ENCODE measurements around the gene RPS24. TPM values are rescaled to one million over a fixed set of nuclear protein-coding genes. Genes with fewer than 3 reads are reported as not detected.
"Not testable (repeated sequence)": the region's sequence is repeated elsewhere in the genome, so short reads cannot be mapped to it uniquely, and the experiment has no call there.

The RPS24 gene
- total RNA-seq, 1 donor from 2014 or later = 759 TPM

- no peaks in the 10 kb centered on the region for H3K36me3 Mint-ChIP-seq (ENCODE audit: low read depth)
- no peak overlapping the region for H3K4me3 Mint-ChIP-seq (ENCODE audit: unreplicated experiment)
- H3K27ac Mint-ChIP-seq (ENCODE audit: unreplicated experiment) = no peak overlapping the region
- no peak for DNase-seq (ENCODE audit: low spot score)
- peaks cover 2% of the 10 kb centered on the region for H3K4me1 Mint-ChIP-seq (ENCODE audit: low read depth)
- TF ChIP-seq, protein P1, sequence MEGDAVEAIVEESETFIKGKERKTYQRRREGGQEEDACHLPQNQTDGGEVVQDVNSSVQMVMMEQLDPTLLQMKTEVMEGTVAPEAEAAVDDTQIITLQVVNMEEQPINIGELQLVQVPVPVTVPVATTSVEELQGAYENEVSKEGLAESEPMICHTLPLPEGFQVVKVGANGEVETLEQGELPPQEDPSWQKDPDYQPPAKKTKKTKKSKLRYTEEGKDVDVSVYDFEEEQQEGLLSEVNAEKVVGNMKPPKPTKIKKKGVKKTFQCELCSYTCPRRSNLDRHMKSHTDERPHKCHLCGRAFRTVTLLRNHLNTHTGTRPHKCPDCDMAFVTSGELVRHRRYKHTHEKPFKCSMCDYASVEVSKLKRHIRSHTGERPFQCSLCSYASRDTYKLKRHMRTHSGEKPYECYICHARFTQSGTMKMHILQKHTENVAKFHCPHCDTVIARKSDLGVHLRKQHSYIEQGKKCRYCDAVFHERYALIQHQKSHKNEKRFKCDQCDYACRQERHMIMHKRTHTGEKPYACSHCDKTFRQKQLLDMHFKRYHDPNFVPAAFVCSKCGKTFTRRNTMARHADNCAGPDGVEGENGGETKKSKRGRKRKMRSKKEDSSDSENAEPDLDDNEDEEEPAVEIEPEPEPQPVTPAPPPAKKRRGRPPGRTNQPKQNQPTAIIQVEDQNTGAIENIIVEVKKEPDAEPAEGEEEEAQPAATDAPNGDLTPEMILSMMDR (IDR thresholded peaks at IDR 0.05) = no peak
- no peaks in the 10 kb centered on the region for H3K27me3 Mint-ChIP-seq (ENCODE audit: low read depth)
- H3K9me3 Mint-ChIP-seq (ENCODE audit: low read depth) = no peaks in the 10 kb centered on the region
Measured at GRCh38 chr10:78066012-78066411, 32.3 kb downstream of the RPS24 start.

- no peaks in the 10 kb centered on the region for H3K27me3 Mint-ChIP-seq (ENCODE audit: low read depth)
- no peak overlapping the region for H3K27ac Mint-ChIP-seq (ENCODE audit: unreplicated experiment)
- peaks cover 2% of the 10 kb centered on the region for H3K4me1 Mint-ChIP-seq (ENCODE audit: low read depth)
- no peak for DNase-seq (ENCODE audit: low spot score)
- TF ChIP-seq, protein P1 (IDR thresholded peaks at IDR 0.05) = no peak
- H3K36me3 Mint-ChIP-seq (ENCODE audit: low read depth) = no peaks in the 10 kb centered on the region
- no peaks in the 10 kb centered on the region for H3K9me3 Mint-ChIP-seq (ENCODE audit: low read depth)
- no peak overlapping the region for H3K4me3 Mint-ChIP-seq (ENCODE audit: unreplicated experiment)
Measured at GRCh38 chr10:78066728-78067430, 33.2 kb downstream of the RPS24 start.

DNA sequence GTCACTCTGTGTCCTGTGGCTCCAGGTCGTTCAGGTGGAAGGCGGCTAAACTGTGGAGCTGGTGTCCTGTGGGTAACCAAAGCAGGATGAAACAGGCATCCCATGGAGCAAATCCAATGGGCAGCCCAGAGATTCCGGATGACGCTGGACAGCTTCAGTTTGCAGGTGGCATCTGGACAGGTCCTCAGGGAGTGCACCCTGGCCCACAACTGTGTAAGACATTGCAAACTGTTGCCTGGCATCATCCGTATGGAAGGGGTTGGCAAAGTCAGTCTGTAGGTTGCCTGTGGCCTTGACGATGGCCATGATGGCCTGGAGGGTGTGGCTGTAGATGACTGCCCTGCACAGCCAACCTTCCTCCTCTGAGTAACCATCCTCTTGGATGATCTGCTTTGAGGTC is 35.5 kb downstream of the RPS24 start:
- Mint-ChIP-seq H3K9me3 (ENCODE audit: low read depth) (peaks cover 1% of the 10 kb centered on the region), H3K4me1 (ENCODE audit: low read depth) (peaks cover 2% of the 10 kb centered on the region), H3K27me3 (ENCODE audit: low read depth) (no peaks in the 10 kb centered on the region), H3K4me3 (ENCODE audit: unreplicated experiment) (no peak overlapping the region), H3K27ac (ENCODE audit: unreplicated experiment) (no peak overlapping the region), H3K36me3 (ENCODE audit: low read depth) (no peaks in the 10 kb centered on the region)
- DNase-seq (ENCODE audit: low spot score) = no peak
- TF ChIP-seq, protein P1 (IDR thresholded peaks at IDR 0.05) = no peak

DNA sequence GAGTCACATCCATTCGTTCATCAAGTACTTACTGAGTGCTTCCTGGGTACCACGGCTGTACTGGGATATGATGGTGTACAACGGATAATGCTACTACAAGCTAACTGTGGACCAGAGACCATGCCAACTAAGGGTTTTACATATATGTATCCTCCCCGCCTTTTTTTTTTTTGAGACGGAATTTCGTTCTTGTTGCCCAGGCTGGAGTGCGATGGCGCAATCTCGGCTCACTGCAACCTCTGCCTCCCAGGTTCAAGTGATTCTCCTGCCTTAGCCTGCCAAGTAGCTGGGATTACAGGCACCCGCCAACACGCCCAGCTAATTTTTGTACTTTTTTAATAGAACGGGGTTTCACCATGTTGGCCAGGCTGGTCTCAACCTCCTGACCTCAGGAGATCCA is 36.4 kb downstream of the RPS24 start:
- H3K4me1 Mint-ChIP-seq (ENCODE audit: low read depth); H3K36me3 Mint-ChIP-seq (ENCODE audit: low read depth); H3K9me3 Mint-ChIP-seq (ENCODE audit: low read depth); H3K4me3 Mint-ChIP-seq (ENCODE audit: unreplicated experiment); H3K27me3 Mint-ChIP-seq (ENCODE audit: low read depth); DNase-seq (ENCODE audit: low spot score); H3K27ac Mint-ChIP-seq (ENCODE audit: unreplicated experiment): not testable (repeated sequence)

DNA sequence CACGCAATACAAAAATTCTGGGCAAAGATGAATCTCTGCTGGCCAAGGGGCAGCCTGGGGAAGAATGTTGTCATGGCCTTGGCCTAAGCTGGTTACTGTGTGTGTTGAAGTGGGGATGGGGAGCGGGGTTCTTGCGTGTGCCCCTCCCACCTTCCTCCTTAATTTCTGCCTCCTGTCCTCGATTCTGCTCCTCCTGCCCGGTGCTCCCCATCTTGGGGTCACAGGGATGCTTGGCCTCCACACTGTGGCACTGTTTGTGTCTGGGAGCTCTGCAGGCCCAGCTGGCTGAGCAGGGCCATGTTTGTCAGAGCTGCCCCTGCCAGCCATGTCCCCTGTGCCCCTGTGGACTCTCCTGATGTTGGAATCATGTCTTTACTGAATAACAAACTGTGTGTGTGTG is 37.1 kb downstream of the RPS24 start:
- peaks cover under 1% of the 10 kb centered on the region for H3K4me1 Mint-ChIP-seq (ENCODE audit: low read depth)

More for the DNA sequence above, 37.1 kb downstream of the RPS24 start:
- Mint-ChIP-seq H3K27ac (ENCODE audit: unreplicated experiment) (no peak overlapping the region), H3K27me3 (ENCODE audit: low read depth) (no peaks in the 10 kb centered on the region), H3K36me3 (ENCODE audit: low read depth) (peaks cover 2% of the 10 kb centered on the region), H3K4me3 (ENCODE audit: unreplicated experiment) (no peak overlapping the region), H3K9me3 (ENCODE audit: low read depth) (peaks cover 4% of the 10 kb centered on the region)
- no peak for DNase-seq (ENCODE audit: low spot score)
- TF ChIP-seq, protein P1 (IDR thresholded peaks at IDR 0.05) = no peak
